ENCODE measurements around the gene SAP30BP.

SAP30BP gene

DNA sequence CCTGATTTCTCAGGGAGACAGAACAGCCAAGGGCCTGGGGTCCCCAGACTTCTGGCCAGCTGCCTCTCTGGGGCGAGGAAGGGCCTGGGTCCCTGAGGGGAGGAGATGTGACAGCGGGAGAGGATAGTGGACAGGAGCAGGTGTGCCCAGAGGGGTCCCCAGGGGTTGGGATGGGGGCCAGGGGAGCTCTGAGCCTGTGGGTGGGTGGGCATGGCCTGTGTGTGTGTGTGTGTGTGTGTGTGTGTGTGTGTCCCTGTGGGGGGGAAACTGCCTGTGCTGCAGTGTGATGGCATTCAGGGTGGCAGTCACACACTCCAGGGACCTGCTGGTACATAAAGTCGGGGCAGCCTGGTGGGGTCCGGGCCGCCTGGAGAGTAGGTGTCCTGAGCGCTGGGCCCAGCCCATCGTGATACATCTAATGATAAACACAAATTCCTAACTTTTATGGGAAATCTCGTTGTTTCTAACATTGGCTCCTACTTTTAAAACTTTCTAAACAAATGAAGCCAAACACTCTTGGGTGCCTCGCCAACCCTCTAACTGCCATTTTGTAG lies 55.5 kb downstream of the SAP30BP start:
- no peak for ATAC-seq

DNA sequence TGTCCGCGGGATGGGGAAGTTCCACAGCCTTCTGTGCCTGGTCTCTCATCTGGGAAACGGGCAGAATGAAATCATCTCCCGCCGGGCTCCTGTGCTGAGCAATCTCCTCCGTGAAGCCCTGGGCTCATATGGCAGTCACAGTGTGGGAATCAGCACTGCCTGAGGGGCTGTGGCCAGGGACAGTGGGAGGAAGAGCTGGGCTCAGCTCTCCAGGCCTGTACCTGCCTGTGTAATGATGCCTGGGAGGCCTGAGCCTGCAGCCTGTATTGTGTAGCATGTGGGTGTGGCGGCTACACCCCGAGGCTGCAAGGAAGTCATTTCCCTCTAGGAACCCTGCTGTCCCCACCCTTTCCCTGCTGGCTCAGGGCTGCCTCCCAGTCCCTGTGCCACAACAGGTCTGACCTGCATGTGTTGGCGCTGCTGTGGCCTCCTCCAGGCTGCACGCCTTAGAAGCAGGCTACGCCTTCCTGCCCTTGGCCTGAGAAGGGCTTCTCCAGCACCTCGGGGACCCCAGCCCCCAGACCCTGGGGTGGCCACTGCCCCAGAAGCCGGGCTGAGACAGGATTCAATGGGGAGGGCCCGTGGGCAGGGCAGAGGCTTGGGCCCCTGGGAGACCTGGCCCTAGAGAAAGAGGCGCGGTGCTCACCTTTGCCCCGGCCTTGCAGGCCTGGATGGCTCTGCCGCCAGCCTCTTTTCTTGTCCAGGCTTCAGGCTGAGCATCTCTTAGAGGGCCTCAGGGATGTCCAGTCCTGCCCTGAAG lies 56.2 kb downstream of the SAP30BP start:
- no peak for ATAC-seq

DNA sequence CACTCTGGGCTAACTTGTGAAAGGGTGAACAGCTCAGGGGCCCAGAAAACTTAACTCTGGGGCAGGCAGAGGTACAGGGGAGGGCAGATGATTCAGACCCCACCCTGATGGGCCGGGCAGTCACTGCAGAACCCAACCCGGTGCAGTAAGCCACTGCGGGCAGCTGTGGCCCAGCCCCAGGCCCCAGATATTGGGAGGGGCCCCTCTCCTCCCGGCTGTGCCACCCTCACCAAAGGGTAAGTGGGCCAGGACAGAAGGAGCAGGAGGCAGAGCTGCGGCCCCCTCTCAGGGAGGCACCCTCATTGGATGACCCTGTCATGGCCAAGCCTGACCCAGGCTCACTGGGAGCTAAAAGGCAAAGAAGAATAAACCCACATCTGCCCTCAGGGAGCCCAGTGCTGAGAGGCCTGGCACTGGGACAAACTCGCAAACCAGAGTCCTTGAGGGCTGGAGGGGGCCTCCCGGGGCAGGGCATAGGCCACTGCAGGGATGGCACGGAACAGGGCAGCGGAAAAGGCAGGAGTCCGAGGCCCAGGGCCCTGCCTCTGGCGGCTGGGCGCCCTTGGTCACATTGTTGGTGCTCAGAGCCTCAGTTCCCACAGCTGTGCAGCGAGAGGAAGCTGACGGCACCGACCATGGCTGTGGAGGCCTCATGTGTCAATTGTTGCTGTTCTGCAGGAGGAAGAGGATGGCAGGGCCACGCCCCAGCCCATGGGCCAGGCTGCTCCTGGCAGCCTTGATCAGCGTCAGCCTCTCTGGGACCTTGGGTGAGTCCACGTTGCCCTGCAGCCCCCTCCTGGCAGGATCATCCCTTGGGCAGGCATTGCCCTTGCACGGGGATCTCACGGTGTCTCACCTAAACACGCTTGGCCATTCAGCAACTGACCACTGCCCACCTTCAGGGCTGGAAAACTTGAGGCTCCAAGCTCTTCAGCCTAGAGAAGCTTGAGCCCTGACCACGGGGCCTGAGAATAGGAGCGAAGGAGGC lies 57.2 kb downstream of the SAP30BP start:
- ATAC-seq, result no peak

- no peak for ATAC-seq
Observed at GRCh38 chr17:75725504-75725903, 58.4 kb downstream of the SAP30BP start.

GRCh38 chr17:75727391-75727790 lies 60.3 kb downstream of the SAP30BP start:
- ATAC-seq, result no peak

- no peak for ATAC-seq
Observed at GRCh38 chr17:75729351-75729750, 62.2 kb downstream of the SAP30BP start.

DNA sequence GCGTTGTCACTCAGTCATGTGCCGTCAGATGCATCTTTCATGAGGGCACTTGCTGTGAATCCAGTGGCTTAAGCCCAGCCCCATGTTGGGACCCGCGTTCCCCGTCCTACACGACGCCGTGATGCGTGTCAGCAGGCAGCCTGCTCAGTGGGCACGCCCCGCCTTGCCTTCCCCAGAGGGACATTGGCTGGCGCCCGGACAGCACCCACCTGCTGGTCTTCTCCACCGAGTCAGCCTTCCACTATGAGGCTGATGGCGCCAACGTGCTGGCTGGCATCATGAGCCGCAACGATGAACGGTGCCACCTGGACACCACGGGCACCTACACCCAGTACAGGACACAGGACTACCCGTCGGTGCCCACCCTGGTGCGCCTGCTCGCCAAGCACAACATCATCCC lies 62.9 kb downstream of the SAP30BP start:
- ATAC-seq, result no peak

- no peak for ATAC-seq
Observed at GRCh38 chr17:75731086-75731715, 64.1 kb downstream of the SAP30BP start.

DNA sequence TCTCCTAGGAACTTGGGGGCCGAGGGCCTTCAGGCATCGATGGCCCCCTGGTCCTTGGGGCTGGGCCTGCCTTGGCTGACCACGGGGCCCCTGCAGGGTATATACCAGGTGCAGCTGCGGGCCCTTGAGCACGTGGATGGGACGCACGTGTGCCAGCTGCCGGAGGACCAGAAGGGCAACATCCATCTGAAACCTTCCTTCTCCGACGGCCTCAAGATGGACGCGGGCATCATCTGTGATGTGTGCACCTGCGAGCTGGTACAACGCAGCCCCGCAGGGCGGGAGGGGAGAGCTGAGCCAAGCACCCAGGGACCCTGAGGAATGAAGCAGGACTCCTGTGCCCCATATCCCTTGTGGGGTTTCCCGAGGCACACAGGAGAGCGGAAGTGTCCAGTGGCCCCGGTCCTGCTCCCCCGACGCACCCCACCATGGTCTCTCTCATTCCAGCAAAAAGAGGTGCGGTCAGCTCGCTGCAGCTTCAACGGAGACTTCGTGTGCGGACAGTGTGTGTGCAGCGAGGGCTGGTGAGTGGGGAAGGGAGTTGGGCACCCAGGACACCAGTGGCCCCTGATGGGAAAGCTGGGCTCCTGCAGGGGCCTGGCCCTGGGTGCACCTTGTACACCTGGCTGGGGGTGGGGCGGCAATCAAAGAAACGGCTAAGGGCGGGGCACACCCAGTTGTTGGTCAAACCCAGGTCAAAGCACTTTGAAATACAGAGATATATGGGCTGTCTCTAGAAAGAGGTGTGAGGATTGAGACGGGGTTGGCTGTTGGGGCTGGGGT lies 64.8 kb downstream of the SAP30BP start:
- no peak for ATAC-seq

GRCh38 chr17:75733471-75733870 lies 66.3 kb downstream of the SAP30BP start:
- ATAC-seq, result no peak

- no peak for ATAC-seq
Observed at GRCh38 chr17:75734674-75735294, 67.6 kb downstream of the SAP30BP start.

DNA sequence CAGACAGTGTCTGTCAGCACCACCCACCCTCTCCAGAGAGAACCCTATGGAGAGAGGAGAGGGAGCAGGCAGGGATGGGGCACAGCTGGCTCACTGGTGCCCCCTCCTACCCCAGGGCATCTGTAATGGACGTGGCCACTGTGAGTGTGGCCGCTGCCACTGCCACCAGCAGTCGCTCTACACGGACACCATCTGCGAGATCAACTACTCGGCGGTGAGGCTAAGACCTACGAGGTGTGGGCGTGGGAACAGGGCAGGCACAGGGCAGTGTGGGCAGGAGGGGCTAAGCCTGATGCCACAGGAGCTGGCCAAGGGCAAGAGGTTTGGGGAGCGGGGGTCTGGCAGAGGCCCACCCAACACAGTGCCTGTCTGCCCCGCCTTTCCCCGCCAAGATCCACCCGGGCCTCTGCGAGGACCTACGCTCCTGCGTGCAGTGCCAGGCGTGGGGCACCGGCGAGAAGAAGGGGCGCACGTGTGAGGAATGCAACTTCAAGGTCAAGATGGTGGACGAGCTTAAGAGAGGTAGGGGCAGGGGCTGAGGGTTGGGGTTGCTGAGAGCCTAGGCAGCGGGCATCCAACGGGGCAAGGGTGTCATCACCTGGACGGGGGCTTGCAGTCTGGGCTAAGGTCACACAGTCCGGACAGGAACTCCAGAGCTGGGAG lies 69.2 kb downstream of the SAP30BP start:
- ATAC-seq, result no peak

DNA sequence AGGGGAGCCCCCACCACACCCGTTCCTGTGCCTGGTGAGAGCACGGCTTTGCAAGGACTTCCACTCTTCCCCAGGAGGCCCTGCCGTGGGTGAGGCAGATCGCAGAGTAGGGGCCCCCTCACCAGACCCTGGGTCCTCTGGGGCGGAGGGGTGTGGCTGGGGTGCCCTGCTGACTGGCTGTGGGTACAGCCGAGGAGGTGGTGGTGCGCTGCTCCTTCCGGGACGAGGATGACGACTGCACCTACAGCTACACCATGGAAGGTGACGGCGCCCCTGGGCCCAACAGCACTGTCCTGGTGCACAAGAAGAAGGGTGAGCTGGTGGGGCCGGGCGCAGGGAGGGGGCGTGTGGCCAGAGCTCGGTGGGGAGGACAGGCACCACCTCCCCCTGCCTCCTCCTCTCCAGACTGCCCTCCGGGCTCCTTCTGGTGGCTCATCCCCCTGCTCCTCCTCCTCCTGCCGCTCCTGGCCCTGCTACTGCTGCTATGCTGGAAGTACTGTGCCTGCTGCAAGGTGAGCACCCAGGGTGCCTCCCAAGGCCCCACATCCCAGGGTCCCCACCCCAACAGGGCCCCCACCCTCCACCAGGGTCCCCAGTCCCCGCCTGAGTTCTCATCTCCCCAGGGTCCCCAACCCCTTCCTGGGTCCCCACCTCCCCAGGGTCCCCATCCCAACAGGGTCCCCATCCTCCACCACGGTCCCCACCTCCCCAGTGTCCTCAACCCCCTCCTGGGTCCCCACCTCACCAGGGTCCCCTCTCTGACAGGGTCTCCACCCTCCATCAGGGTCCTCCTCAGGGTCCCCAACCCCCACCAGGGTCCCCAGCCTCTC lies 70.2 kb downstream of the SAP30BP start:
- no peak for ATAC-seq

GRCh38 chr17:75738218-75738802 lies 71.2 kb downstream of the SAP30BP start:
- ATAC-seq, result no peak

- no peak for ATAC-seq
Observed at GRCh38 chr17:75739174-75739573, 72.0 kb downstream of the SAP30BP start.

- no peak for ATAC-seq
Observed at GRCh38 chr17:75739801-75740200, 72.7 kb downstream of the SAP30BP start.

DNA sequence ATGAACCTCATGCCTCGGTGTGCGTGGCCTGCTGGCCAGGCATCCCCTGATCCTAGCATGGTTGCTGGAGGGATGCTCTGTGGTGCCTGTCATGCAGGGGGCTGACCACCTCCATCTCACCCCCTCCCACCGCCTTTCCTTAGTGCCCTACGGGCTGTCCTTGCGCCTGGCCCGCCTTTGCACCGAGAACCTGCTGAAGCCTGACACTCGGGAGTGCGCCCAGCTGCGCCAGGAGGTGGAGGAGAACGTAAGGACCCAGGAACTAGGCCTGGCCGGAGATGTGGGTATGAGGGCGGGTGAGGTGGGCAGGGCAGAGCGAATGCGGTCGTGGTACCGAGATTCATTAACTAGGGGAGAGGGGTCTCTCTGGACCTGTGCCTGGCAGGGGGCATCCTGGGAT lies 73.1 kb downstream of the SAP30BP start:
- no peak for ATAC-seq

- ATAC-seq, result no peak
Observed at GRCh38 chr17:75740631-75741077, 73.5 kb downstream of the SAP30BP start.

- no peak for ATAC-seq
Observed at GRCh38 chr17:75742337-75742736, 75.2 kb downstream of the SAP30BP start.
